Activated CD8-positive, alpha-beta T cell treated with anti-CD3 and anti-CD28 coated beads, Interleukin-2, amount 10 ng/mL, durations not matched to agents 7 days and 5 days (primary cell): ENCODE measurements around the gene LY9. TPM values are rescaled to one million over a fixed set of nuclear protein-coding genes. Genes with fewer than 3 reads are reported as not detected.

Experiments
- ATAC-seq: fragments of 150-1000 bp; cut with Tn5 transposase; one replicate; pipeline ENCODE4 v1.10.0; 2021; ENCODE audit warnings: moderate library complexity
- CTCF ChIA-PET: fragments of 350-600 bp; sonication (Branson Sonifier 250); formaldehyde crosslinking; loops from one replicate; lab custom pipeline; 2021; ENCODE audit warnings: antibody characterized with exemption; lab: Charles Lee
- POLR2A ChIA-PET: fragments of 350-600 bp; sonication (Branson Sonifier 250); formaldehyde crosslinking; loops from one replicate; lab custom pipeline; 2021; ENCODE audit warnings: antibody characterized with exemption; lab: Charles Lee
- DNase-seq: peaks from one replicate; pipeline ENCODE4 v3.0.0-alpha.2; 2020
- H3K27ac Mint-ChIP-seq: one replicate; pipeline ENCODE4 v1.8.0; 2021; ENCODE audit warnings: mild to moderate bottlenecking, mixed read lengths
- H3K27me3 Mint-ChIP-seq: one replicate; pipeline ENCODE4 v1.8.0; 2021; ENCODE audit warnings: low read depth, mixed read lengths
- H3K36me3 Mint-ChIP-seq: one replicate; pipeline ENCODE4 v1.8.0; 2021; ENCODE audit warnings: low read depth, mixed read lengths
- H3K4me1 Mint-ChIP-seq: one replicate; pipeline ENCODE4 v1.8.0; 2021; ENCODE audit warnings: low read depth, mixed read lengths
- H3K4me3 Mint-ChIP-seq: one replicate; pipeline ENCODE4 v1.8.0; 2021; ENCODE audit warnings: mild to moderate bottlenecking, mixed read lengths
- H3K9me3 Mint-ChIP-seq: one replicate; pipeline ENCODE4 v1.8.0; 2022; ENCODE audit warnings: mixed read lengths; ENCODE audit not compliant: insufficient read depth
- total RNA-seq, 2 experiments: library from RNA; stranded (reverse); gene quantifications; one replicate each; pipeline ENCODE4 v1.2.3, GENCODE V29; 2021

Gene LY9
- total RNA-seq, 2 experiments from 2014 or later: 24.7 to 24.9 TPM

DNA sequence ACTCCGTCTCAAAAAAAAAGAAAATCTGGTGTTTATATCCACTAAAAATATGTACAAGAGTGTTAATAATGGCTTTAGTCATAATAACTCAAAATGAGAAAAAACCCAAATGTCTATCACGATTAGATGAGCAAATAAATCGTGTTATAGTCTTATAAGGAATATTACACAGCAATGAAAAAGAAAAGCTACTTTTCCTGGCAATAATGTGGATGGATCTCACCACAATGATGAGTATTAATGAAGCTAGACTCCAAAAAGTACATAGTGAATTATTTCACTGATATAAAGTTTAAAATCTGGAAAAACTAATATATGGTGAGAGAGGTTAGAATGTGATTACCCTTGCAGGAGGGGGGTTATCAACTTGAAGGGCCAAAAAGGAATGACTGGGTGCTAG, 57.0 kb downstream of the LY9 start:
- no peak for ATAC-seq
- ChIA-PET POLR2A (interaction anchor here (1.6 kb wide), 1 partner anchor 14 kb away, joined by 3 read pairs; no protein-coding TSS in a partner anchor), CTCF (interaction anchor here (1.0 to 8.0 kb wide), 3 partner anchors 17 to 137 kb away, joined by 3 to 86 read pairs (median 5); no protein-coding TSS in a partner anchor)
- no peak overlapping the region for H3K4me3 Mint-ChIP-seq
- peaks cover 23% of the 10 kb centered on the region for H3K36me3 Mint-ChIP-seq
- no peak overlapping the region for H3K27ac Mint-ChIP-seq
- DNase-seq: no peak
- H3K4me1 Mint-ChIP-seq: peaks cover 19% of the 10 kb centered on the region
- H3K9me3 Mint-ChIP-seq: no peaks in the 10 kb centered on the region
- no peaks in the 10 kb centered on the region for H3K27me3 Mint-ChIP-seq

GRCh38 chr1:160853754-160854153, 57.8 kb downstream of the LY9 start:
- no peak for DNase-seq
- no peaks in the 10 kb centered on the region for H3K27me3 Mint-ChIP-seq
- peaks cover 26% of the 10 kb centered on the region for H3K36me3 Mint-ChIP-seq
- H3K4me3 Mint-ChIP-seq: no peak overlapping the region
- peak overlapping the region; percentile 67 for H3K27ac Mint-ChIP-seq
- peaks cover 23% of the 10 kb centered on the region for H3K4me1 Mint-ChIP-seq
- ChIA-PET POLR2A (interaction anchor here (1.6 kb wide), 1 partner anchor 15 kb away, joined by 3 read pairs; no protein-coding TSS in a partner anchor), CTCF (interaction anchor here (1.0 to 8.0 kb wide), 3 partner anchors 17 to 136 kb away, joined by 3 to 86 read pairs (median 5); no protein-coding TSS in a partner anchor)
- no peaks in the 10 kb centered on the region for H3K9me3 Mint-ChIP-seq
- ATAC-seq: no peak

DNA sequence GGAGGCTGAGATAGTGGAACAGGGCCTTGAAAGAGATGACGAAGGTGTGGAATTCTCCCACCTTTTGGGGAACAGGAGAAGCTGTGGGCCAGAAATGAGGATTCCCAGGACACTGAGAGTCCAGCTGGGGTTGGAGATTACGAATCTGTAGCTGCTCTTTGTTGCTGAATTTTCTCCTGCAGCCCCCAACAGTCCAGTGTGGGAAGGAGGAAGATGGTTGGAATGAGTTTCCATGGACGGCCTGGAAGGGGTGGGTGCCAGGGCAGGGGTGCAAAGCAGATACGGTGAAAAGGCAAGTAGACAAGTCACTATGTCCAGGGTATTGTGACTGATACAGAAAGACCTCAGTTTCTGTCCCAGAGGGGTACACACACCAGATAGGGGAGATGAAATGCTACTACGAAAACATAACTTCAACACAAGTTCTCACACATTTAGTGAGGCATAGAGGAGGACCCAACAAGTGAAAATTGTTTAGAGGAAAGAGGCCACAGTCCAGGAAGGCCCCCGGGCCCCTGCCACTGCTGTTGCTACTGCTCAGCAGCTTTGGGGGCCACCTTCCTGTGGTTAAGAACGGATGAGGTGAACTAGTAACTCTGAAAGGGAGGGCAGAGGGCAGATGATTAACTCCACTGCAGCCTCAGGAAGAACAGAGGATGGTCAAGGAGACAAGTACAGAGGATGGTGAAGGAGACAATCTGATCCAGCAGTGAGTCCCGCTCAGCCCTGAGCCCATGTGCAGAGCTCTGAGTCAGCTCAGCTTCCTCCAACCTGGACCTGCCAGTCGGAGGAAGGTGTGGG, 59.4 kb downstream of the LY9 start:
- Mint-ChIP-seq H3K27ac (no peak overlapping the region), H3K4me1 (peaks cover 27% of the 10 kb centered on the region), H3K36me3 (peaks cover 30% of the 10 kb centered on the region), H3K27me3 (no peaks in the 10 kb centered on the region), H3K4me3 (no peak overlapping the region), H3K9me3 (no peaks in the 10 kb centered on the region)
- ChIA-PET CTCF (interaction anchor here (0.8 to 8.0 kb wide), 13 partner anchors 8 to 172 kb away, joined by 3 to 86 read pairs (median 4); partner anchors contain the start of gene ITLN2), POLR2A (interaction anchor here (1.4 to 2.7 kb wide), 2 partner anchors 12 to 18 kb away, joined by 5 to 22 read pairs; no protein-coding TSS in a partner anchor)
- peak; percentile 77 for ATAC-seq
- peak; percentile 71 for DNase-seq

- Mint-ChIP-seq H3K27me3 (no peaks in the 10 kb centered on the region), H3K4me3 (no peak overlapping the region), H3K4me1 (peaks cover 47% of the 10 kb centered on the region), H3K36me3 (peaks cover 22% of the 10 kb centered on the region), H3K9me3 (no peaks in the 10 kb centered on the region), H3K27ac (no peak overlapping the region)
- CTCF ChIA-PET: interaction anchor here (1.1 to 8.0 kb wide), 4 partner anchors 15 to 62 kb away, joined by 3 to 86 read pairs (median 7); partner anchors contain the start of gene LY9
- POLR2A ChIA-PET: no interaction called here
- DNase-seq: no peak
- no peak for ATAC-seq
Measured at GRCh38 chr1:160858097-160858496, 62.1 kb downstream of the LY9 start.

- no peak overlapping the region for H3K4me3 Mint-ChIP-seq
- no peaks in the 10 kb centered on the region for H3K9me3 Mint-ChIP-seq
- ChIA-PET CTCF (interaction anchor here (1.1 to 8.0 kb wide), 4 partner anchors 16 to 62 kb away, joined by 3 to 86 read pairs (median 4); partner anchors contain the start of gene LY9), POLR2A (no interaction called here)
- no peak overlapping the region for H3K27ac Mint-ChIP-seq
- ATAC-seq (no peak), DNase-seq (no peak)
- peaks cover 18% of the 10 kb centered on the region for H3K36me3 Mint-ChIP-seq
- H3K4me1 Mint-ChIP-seq: peaks cover 50% of the 10 kb centered on the region
- H3K27me3 Mint-ChIP-seq: no peaks in the 10 kb centered on the region
Measured at GRCh38 chr1:160858507-160858906, 62.5 kb downstream of the LY9 start.

GRCh38 chr1:160859166-160859565, 63.2 kb downstream of the LY9 start:
- ATAC-seq: no peak
- ChIA-PET CTCF (interaction anchor here (1.1 to 8.0 kb wide), 3 partner anchors 18 to 63 kb away, joined by 3 to 86 read pairs (median 4); partner anchors contain the start of gene LY9), POLR2A (no interaction called here)

DNA sequence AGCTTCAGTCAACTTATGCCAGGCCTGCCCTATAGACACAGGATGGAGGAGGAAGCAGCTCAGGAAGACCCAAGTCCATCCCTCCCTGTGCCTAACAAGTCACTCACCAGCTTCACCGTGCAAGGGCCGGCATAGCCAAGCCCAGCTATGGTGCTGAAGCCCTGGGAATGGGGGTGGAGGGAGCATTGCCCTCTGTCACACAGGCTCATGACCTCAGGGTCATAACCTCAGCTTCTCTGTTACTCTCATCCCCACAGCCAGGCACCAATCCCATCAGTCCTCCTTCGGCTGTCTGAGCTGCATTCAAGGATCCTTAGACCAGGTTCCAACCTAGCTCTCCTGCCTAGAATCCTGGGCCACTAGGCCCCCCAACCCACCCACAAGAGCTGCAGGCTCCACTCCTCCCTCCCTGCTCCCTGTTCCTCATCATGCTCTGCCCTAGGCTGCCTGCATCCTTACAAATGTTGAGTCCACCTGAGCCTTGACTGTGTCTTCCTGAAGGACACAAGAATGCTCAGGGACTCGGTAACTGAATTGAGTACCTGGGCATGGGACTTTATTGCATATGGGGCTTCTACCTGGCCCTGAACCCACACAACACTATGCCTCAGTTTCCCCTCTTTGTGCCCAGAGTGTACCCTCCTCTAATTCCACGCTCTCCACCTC, 65.0 kb downstream of the LY9 start:
- POLR2A ChIA-PET: no interaction called here
- no peak for DNase-seq
- no peaks in the 10 kb centered on the region for H3K9me3 Mint-ChIP-seq
- CTCF ChIA-PET: interaction anchor here (0.6 to 7.3 kb wide), 7 partner anchors 14 to 138 kb away, joined by 3 to 93 read pairs (median 6); partner anchors contain the start of gene ITLN2
- H3K36me3 Mint-ChIP-seq: peaks cover 16% of the 10 kb centered on the region
- H3K4me1 Mint-ChIP-seq: peaks cover 52% of the 10 kb centered on the region
- H3K27ac Mint-ChIP-seq: peak overlapping the region; percentile 62
- no peaks in the 10 kb centered on the region for H3K27me3 Mint-ChIP-seq
- H3K4me3 Mint-ChIP-seq: peak overlapping the region; percentile 60
- no peak for ATAC-seq

More at GRCh38 chr1:160859166-160859565, 63.2 kb downstream of the LY9 start:
- no peak for DNase-seq
- peaks cover 15% of the 10 kb centered on the region for H3K36me3 Mint-ChIP-seq
- H3K27me3 Mint-ChIP-seq: no peaks in the 10 kb centered on the region
- peak overlapping the region; percentile 17 for H3K27ac Mint-ChIP-seq
- H3K4me1 Mint-ChIP-seq: peaks cover 50% of the 10 kb centered on the region
- no peak overlapping the region for H3K4me3 Mint-ChIP-seq
- H3K9me3 Mint-ChIP-seq: no peaks in the 10 kb centered on the region

DNA sequence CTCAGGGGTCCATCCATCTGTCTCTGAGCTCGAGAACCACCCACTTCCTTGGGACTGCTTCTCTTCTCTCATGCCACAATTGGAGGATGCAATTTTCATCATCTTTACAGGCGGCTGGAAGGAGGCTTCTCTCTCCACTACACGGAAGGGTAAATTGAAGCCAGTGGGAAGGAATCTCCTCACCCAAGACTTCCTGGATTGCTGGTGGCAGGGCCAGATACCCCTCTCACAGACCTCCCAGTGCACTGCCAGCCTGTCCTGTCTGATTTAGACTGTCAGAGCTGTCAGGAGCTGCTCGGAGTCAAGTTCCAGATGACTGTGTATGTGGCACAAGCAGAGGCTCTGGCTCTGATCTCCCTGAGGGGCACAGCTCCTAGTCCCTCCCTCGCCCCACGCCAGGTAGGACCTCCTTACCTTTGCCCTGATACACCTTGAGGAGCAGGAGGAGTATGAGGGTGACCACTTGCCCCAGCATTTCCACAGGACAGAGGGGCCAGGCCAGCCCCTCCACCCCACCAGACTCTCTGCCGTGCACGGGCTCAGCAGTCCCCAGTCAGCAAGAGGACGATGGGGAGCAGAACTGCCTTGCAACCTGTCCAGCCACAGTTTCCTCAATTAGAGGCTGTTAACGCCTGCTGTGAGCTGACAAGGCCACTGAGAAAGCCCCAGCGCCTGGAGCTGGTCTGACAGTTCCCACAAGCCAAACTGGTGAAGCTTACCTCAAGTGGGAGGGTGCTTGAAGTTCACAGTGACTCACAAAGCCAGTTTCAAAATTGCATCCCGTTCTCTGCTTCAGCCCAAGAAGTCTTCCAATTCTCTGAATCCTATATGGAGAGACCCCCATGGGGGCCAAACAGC, 66.5 kb downstream of the LY9 start, which contains the start of gene CD244:
Gene CD244 (minus strand): TSS at position 685 of the 858 bp plus-strand sequence. CDS start 210 bp downstream, at position 475.
- ChIA-PET POLR2A (interaction anchor here (0.8 to 2.6 kb wide), 4 partner anchors 12 to 529 kb away, joined by 3 to 20 read pairs (median 5); no protein-coding TSS in a partner anchor), CTCF (interaction anchor here (0.6 to 7.3 kb wide), 16 partner anchors 14 to 147 kb away, joined by 3 to 93 read pairs (median 5); partner anchors contain the start of gene ITLN2)
- peak; percentile 82 for DNase-seq
- Mint-ChIP-seq H3K27ac (peak within 1 kb of the TSS; percentile 90), H3K4me1 (peaks cover 56% of the 10 kb centered on the region), H3K4me3 (peak within 1 kb of the TSS; percentile 78), H3K27me3 (no peaks in the 10 kb centered on the region), H3K9me3 (no peaks in the 10 kb centered on the region), H3K36me3 (peaks cover 16% of the 10 kb centered on the region)
- ATAC-seq: peak; percentile 90

- Mint-ChIP-seq H3K27ac (peak overlapping the region; percentile 90), H3K9me3 (no peaks in the 10 kb centered on the region), H3K4me1 (peaks cover 59% of the 10 kb centered on the region), H3K4me3 (peak overlapping the region; percentile 78), H3K36me3 (peaks cover 13% of the 10 kb centered on the region), H3K27me3 (no peaks in the 10 kb centered on the region)
- CTCF ChIA-PET: interaction anchor here (0.6 to 7.3 kb wide), 15 partner anchors 11 to 148 kb away, joined by 3 to 93 read pairs (median 5); partner anchors contain the start of gene ITLN2
- ATAC-seq: no peak
- POLR2A ChIA-PET: interaction anchor here (1.0 to 2.6 kb wide), 3 partner anchors 11 to 26 kb away, joined by 4 to 20 read pairs (median 6); no protein-coding TSS in a partner anchor
- no peak for DNase-seq
Measured at GRCh38 chr1:160863061-160863773, 67.2 kb downstream of the LY9 start.

DNA sequence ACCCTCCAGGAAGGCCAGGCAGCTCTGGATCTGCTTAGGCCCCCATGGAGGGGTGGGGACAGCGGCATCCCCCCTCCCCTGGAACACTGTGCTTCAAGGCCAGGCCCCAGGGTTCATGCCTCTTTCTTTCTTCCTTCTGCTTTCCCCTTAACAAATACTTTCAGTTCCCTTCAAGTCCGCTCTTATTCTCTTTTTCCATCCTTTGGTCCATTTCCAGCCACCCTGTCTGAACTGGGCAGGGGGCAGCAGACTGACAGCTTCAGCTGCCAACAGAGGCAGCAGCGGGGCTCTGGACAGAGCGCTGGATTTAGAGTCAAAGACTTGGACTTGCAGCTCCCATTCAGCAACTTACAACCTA, 67.8 kb downstream of the LY9 start:
- peak overlapping the region; percentile 13 for H3K4me3 Mint-ChIP-seq
- POLR2A ChIA-PET: interaction anchor here (1.2 to 2.6 kb wide), 2 partner anchors 20 to 26 kb away, joined by 4 to 20 read pairs; no protein-coding TSS in a partner anchor
- H3K9me3 Mint-ChIP-seq: no peaks in the 10 kb centered on the region
- peak overlapping the region; percentile 21 for H3K27ac Mint-ChIP-seq
- ATAC-seq: no peak
- no peaks in the 10 kb centered on the region for H3K27me3 Mint-ChIP-seq
- DNase-seq: no peak
- peaks cover 55% of the 10 kb centered on the region for H3K4me1 Mint-ChIP-seq
- CTCF ChIA-PET: interaction anchor here (1.1 to 7.3 kb wide), 10 partner anchors 10 to 148 kb away, joined by 4 to 93 read pairs (median 7); partner anchors contain the start of genes ITLN2 and LY9
- H3K36me3 Mint-ChIP-seq: peaks cover 10% of the 10 kb centered on the region
